HG02571 (cell line): ENCODE data around the gene CXADR.

Source experiments
- ATAC-seq: cut with Tn5 transposase; IDR thresholded peaks from one replicate; pipeline ENCODE4 v1.9.1; 2021; ENCODE audit warnings: mild to moderate bottlenecking, moderate library complexity; ENCODE audit not compliant: unreplicated experiment

The CXADR gene

GRCh38 chr21:17585875-17586450, 73.1 kb downstream of the CXADR start:
- no peak for ATAC-seq

- ATAC-seq: no peak
Measured at GRCh38 chr21:17590430-17590829, 77.6 kb downstream of the CXADR start.

GRCh38 chr21:17597680-17598079, 84.8 kb downstream of the CXADR start:
- no peak for ATAC-seq

GRCh38 chr21:17598437-17598836, 85.6 kb downstream of the CXADR start:
- peak; percentile 63 for ATAC-seq

- ATAC-seq: no peak
Measured at GRCh38 chr21:17602874-17603273, 90.0 kb downstream of the CXADR start.

- ATAC-seq: no peak
Measured at GRCh38 chr21:17607684-17608083, 94.8 kb downstream of the CXADR start.

- ATAC-seq: no peak
Measured at GRCh38 chr21:17609681-17610080, 96.8 kb downstream of the CXADR start.

- ATAC-seq: no peak
Measured at GRCh38 chr21:17610911-17611310, 98.1 kb downstream of the CXADR start.

GRCh38 chr21:17611414-17612022, 98.7 kb downstream of the CXADR start:
- peak; percentile 66 for ATAC-seq

GRCh38 chr21:17612023-17612564, 99.3 kb downstream of the CXADR start:
- peak; percentile 5 for ATAC-seq

- peak; percentile 77 for ATAC-seq
Measured at GRCh38 chr21:17612565-17613241, 99.9 kb downstream of the CXADR start, which contains the start of gene BTG3. Gene BTG3 (minus strand): TSS chr21:17612901. CDS start chr21:17609144, 3,757 bp downstream.

GRCh38 chr21:17613242-17613676, 100.4 kb downstream of the CXADR start:
- no peak for ATAC-seq

- no peak for ATAC-seq
Measured at GRCh38 chr21:17616831-17617230, 104.0 kb downstream of the CXADR start.

- no peak for ATAC-seq
Measured at GRCh38 chr21:17622018-17622417, 109.2 kb downstream of the CXADR start.

- no peak for ATAC-seq
Measured at GRCh38 chr21:17631195-17631594, 118.4 kb downstream of the CXADR start.

GRCh38 chr21:17636711-17637110, 123.9 kb downstream of the CXADR start:
- no peak for ATAC-seq

GRCh38 chr21:17640821-17641220, 128.0 kb downstream of the CXADR start:
- no peak for ATAC-seq
